K562 (cell line): ENCODE measurements around the gene ABCA1. TPM values are rescaled to one million over a fixed set of nuclear protein-coding genes. Genes with fewer than 3 reads are reported as not detected.

ENCODE experiments used
- ATAC-seq: fragments of 200-7000 bp; cut with Tn5 transposase; 3 replicates; pipeline ENCODE4 v1.9.1; 2020; ENCODE audit warnings: moderate library complexity
- BruUV-seq: library from RNA; stranded (reverse); fragments of 400-500 nt; replicated peaks from 2 replicates; lab custom pipeline; 2021; lab: Mats Ljungman, UMichigan
- CTCF ChIA-PET: fragments of 300-600 bp; formaldehyde crosslinking; extraction: SDS; loops from one replicate; lab custom pipeline; 2021; ENCODE audit warnings: low intra/inter-chr PET ratio; lab: Yijun Ruan, JAX
- POLR2A ChIA-PET: fragments of 300-600, 350-650 bp; sonication (Branson Sonifier 250); formaldehyde crosslinking; extraction: SDS; loops from one replicate; lab custom pipeline; 2021; ENCODE audit warnings: antibody characterized with exemption, inconsistent platforms; lab: Yijun Ruan, JAX
- DNase-seq, 4 experiments: peaks; one replicate each; pipeline versions ENCODE4 v3.0.0 to v3.0.0-alpha.2; 2011 to 2018; ENCODE audit warnings: low spot score in 3 of 4, mixed read lengths in 3 of 4; ENCODE audit errors: extremely low read depth in 1 of 4
- FAIRE-seq: peaks from 2 replicates; lab custom pipeline; 2011; peaks lifted over from hg19 to GRCh38; lab: Jason Lieb, UNC
- H2AFZ ChIP-seq: 2 replicates; pipeline ENCODE4 v1.6.0; 2011; ENCODE audit warnings: low read depth, low read length, control low read depth, inconsistent platforms
- H3K27ac ChIP-seq: fragments of 200-600 bp; 3 replicates; pipeline ENCODE4 v1.8.0; 2011; ENCODE audit warnings: low read depth, mild to moderate bottlenecking, control low read depth, inconsistent platforms, low read length, moderate library complexity, mixed read lengths; ENCODE audit errors: extremely low read depth
- H3K27me3 ChIP-seq, 2 experiments: fragments of 300-600 bp in 1 of 2; 2 replicates in 1 of 2; 3 replicates in 1 of 2; pipeline versions ENCODE4 v1.6.0 to v1.8.0; 2011; ENCODE audit warnings: inconsistent platforms in 2 of 2, low read length in 2 of 2, mild to moderate bottlenecking in 1 of 2, mixed read lengths in 1 of 2, moderate library complexity in 1 of 2; ENCODE audit not compliant: control insufficient read depth in 2 of 2, insufficient read depth in 2 of 2
- H3K36me3 ChIP-seq: fragments of 300-600 bp; 3 replicates; pipeline ENCODE4 v1.8.0; 2011; ENCODE audit warnings: mild to moderate bottlenecking, low read length, inconsistent platforms; ENCODE audit not compliant: control insufficient read depth, insufficient read depth
- H3K4me1 ChIP-seq, 2 experiments: fragments of 200-600 bp in 1 of 2; replicated peaks in 1 of 2; 2 replicates in 1 of 2; 3 replicates in 1 of 2; pipeline versions ENCODE4 v1.5.1 to v1.8.0; 2011; ENCODE audit warnings: inconsistent platforms in 2 of 2, low read length in 2 of 2, mild to moderate bottlenecking in 1 of 2, mixed read lengths in 1 of 2, moderate library complexity in 1 of 2; ENCODE audit not compliant: control insufficient read depth in 2 of 2, insufficient read depth in 2 of 2
- H3K4me2 ChIP-seq: 2 replicates; pipeline ENCODE4 v1.6.1; 2011; ENCODE audit warnings: low read length, control low read depth, inconsistent platforms, mixed read lengths; ENCODE audit not compliant: insufficient read depth
- H3K4me3 ChIP-seq: fragments of 200-600 bp; sonication (generic), shearing (Covaris generic); 2 replicates; pipeline ENCODE4 v1.5.1; 2016; ENCODE audit warnings: control low read depth, inconsistent platforms
- H3K79me2 ChIP-seq: fragments of 200-600 bp; 3 replicates; pipeline ENCODE4 v1.8.0; 2011; ENCODE audit warnings: low read length, inconsistent platforms; ENCODE audit not compliant: control insufficient read depth, insufficient read depth
- H3K9ac ChIP-seq, 2 experiments: 2 replicates each; pipeline versions ENCODE4 v1.6.0 to v1.6.1; 2011; ENCODE audit warnings: low read depth in 2 of 2, low read length in 2 of 2, control low read depth in 1 of 2, inconsistent platforms in 1 of 2, mild to moderate bottlenecking in 1 of 2, mixed read lengths in 1 of 2; ENCODE audit not compliant: insufficient read depth in 1 of 2
- H3K9me1 ChIP-seq: one replicate; pipeline ENCODE4 v1.6.0; 2011; ENCODE audit warnings: inconsistent platforms, mild to moderate bottlenecking, low read length, moderate library complexity; ENCODE audit not compliant: control insufficient read depth, insufficient read depth
- H3K9me3 ChIP-seq: replicated peaks from 2 replicates; pipeline ENCODE4 v1.5.1; 2011; ENCODE audit warnings: low read depth, low read length, inconsistent platforms; ENCODE audit not compliant: control insufficient read depth, insufficient read depth
- H4K20me1 ChIP-seq: replicated peaks from 2 replicates; pipeline ENCODE4 v1.6.1; 2011; ENCODE audit warnings: low read length, inconsistent platforms, mixed read lengths; ENCODE audit not compliant: control insufficient read depth, insufficient read depth
- RBBP5 ChIP-seq: fragments of 200-600 bp; sonication (generic); IDR thresholded peaks from 2 replicates; pipeline ENCODE4 v1.6.1; 2012; ENCODE audit warnings: borderline replicate concordance, mild to moderate bottlenecking, low read length, control low read depth, inconsistent platforms; ENCODE audit not compliant: insufficient read depth, poor library complexity, severe bottlenecking
- ZBTB34 ChIP-seq: fragments of 250-450 bp; sonication (Bioruptor Pico); IDR thresholded peaks from 2 replicates; pipeline ENCODE4 v1.8.0; 2021; ENCODE audit warnings: mild to moderate bottlenecking, moderate library complexity
- ZNF316 ChIP-seq: fragments of 450-650 bp; IDR thresholded peaks from 2 replicates; pipeline ENCODE4 v1.6.1; 2016
- WGBS: fragments of 100-300 bp; shearing (Covaris generic); methylation state at CpG from one replicate; pipeline ENCODE4 v1.1.6; 2016; ENCODE audit warnings: low coverage, mixed read lengths; ENCODE audit not compliant: insufficient coverage; ENCODE audit errors: missing lambda C conversion rate; 5-methylcytosine and 5-hydroxymethylcytosine counted together
- in situ Hi-C: fragments of 300-500 bp; cut with MboI; formaldehyde crosslinking; loops from 4 replicates; pipeline ENCODE4 v1.15.0; 2018; ENCODE audit warnings: inconsistent platforms, mixed read lengths
- intact Hi-C: fragments of 100-400 bp; cut with micrococcal nuclease; formaldehyde crosslinking; loops from 2 replicates; pipeline ENCODE4 v1.14.2; 2022
- polyA plus RNA-seq, 8 experiments: library from polyadenylated mRNA; depleted of rRNA in 4 of 8; stranded (reverse) in 5 of 8; unstranded in 3 of 8; fragments of >200 nt; fragmentation: Nextera tagmentation in 2 of 8; fragmentation: Illumina TruSeq in 1 of 8; extraction: Ambion mirVana in 2 of 8; extraction: Trizol in 1 of 8; gene quantifications; 2 replicates each; pipeline versions ENCODE4 v1.2.1 to v1.2.3, GENCODE V29; 2011 to 2014; ENCODE audit warnings: inconsistent platforms in 1 of 8, missing spikeins in 1 of 8
- total RNA-seq, 7 experiments: library from RNA; depleted of rRNA in 6 of 7; stranded (reverse); fragments of >200 nt in 6 of 7; fragmentation: Illumina TruSeq in 2 of 7; extraction: Trizol in 2 of 7; gene quantifications; 2 replicates each; pipeline versions ENCODE4 v1.2.1 to v1.2.3, GENCODE V29; 2011 to 2021; ENCODE audit warnings: low replicate concordance in 1 of 7

The ABCA1 gene
- total and polyA plus RNA-seq, 9 of the 15 experiments (the other 6 are each of a cell fraction or from before 2014, with no cell fraction given) = under 0.01 to 0.18 (median 0.02) TPM; not detected in 5

- no peak overlapping the region for H3K9ac ChIP-seq
- POLR2A ChIA-PET = interaction anchor here (0.6 kb wide), 1 partner anchor 76 kb away, joined by 3 read pairs; no protein-coding TSS in a partner anchor
- FAIRE-seq (no peak), DNase-seq (no peak), ATAC-seq (no peak)
- H3K27ac ChIP-seq = no peak overlapping the region
- peaks cover 0 to 17% of the 10 kb centered on the region in 2 experiments; a peak in 3 of 5 replicates for H3K27me3 ChIP-seq
- no peaks in the 10 kb centered on the region for H3K79me2 ChIP-seq
- H3K9me1 ChIP-seq = no peaks in the 10 kb centered on the region
- H3K4me2 ChIP-seq = no peak overlapping the region
- WGBS = 5% methylated on average over 4 of the region's 4 CpGs
- CTCF ChIA-PET = no interaction called here
- no peak overlapping the region for H2AFZ ChIP-seq
- no peaks in the 10 kb centered on the region for H4K20me1 ChIP-seq
- intact Hi-C loops = no loop called here
- no TSS peak for BruUV-seq
- TF ChIP-seq RBBP5 = no peak
- TF ChIP-seq, all 486 proteins: peak for 0
- Histone ChIP-seq H3K4me3 (no peak overlapping the region), H3K4me1 (no peaks in the 10 kb centered on the region), H3K36me3 (no peaks in the 10 kb centered on the region), H3K9me3 (no peaks in the 10 kb centered on the region)
- in situ Hi-C loops = no loop called here
Measured at GRCh38 chr9:104875897-104876296, 52.1 kb downstream of the ABCA1 start.

GRCh38 chr9:104875320-104875719 lies 52.6 kb downstream of the ABCA1 start:
- H3K4me2 ChIP-seq = no peak overlapping the region
- H3K27me3 ChIP-seq = peaks cover 0 to 18% of the 10 kb centered on the region in 2 experiments; a peak in 3 of 5 replicates
- TF ChIP-seq ZBTB34 (no peak), ZNF316 (no peak)
- H3K9me1 ChIP-seq = no peaks in the 10 kb centered on the region
- no peak overlapping the region for H3K27ac ChIP-seq
- H3K36me3 ChIP-seq = no peaks in the 10 kb centered on the region
- in situ Hi-C loops = no loop called here
- H3K4me1 ChIP-seq = no peaks in the 10 kb centered on the region
- WGBS = 8% methylated on average over 3 of the region's 3 CpGs
- ChIA-PET CTCF (no interaction called here), POLR2A (no interaction called here)
- no peaks in the 10 kb centered on the region for H3K9me3 ChIP-seq
- intact Hi-C loops = no loop called here
- DNase-seq (no peak), ATAC-seq (no peak), FAIRE-seq (no peak)
- no peaks in the 10 kb centered on the region for H4K20me1 ChIP-seq
- BruUV-seq = no TSS peak
- no peak overlapping the region for H3K9ac ChIP-seq
- H3K4me3 ChIP-seq = no peak overlapping the region
- no peak overlapping the region for H2AFZ ChIP-seq
- no peaks in the 10 kb centered on the region for H3K79me2 ChIP-seq
